Measurements from ENCODE around the gene DENND1C.

DNA sequence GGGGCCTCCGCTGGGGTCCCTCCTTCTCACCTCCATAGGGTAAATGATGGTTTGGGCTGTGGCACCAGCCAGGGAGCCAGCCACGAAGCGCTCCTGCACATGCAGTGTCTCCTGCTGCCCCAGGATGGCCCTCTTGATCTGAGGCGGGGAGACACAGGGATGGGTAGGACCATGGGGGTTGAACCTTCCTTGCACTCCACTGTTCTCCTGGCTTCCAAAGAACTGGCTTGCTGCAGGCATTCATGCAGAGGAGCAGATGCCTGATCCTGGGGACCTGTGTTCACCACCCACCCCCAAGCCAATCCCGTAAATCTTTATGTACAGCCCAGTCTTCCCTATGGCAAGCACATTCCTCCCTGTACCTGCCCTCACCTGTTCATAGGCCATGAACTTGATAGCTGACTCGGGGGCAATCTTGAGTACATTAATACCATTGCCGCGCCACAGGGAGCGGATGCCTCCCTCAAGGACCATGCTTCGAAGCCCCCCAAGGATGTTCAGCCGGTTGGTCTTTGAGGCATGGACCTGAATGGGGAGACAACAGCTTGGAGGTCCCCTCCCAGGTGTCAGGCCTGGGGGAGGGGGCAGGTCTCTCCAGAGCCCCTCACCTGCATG, 27.5 kb downstream of the DENND1C start:
- TF ChIP-seq, protein P1, sequence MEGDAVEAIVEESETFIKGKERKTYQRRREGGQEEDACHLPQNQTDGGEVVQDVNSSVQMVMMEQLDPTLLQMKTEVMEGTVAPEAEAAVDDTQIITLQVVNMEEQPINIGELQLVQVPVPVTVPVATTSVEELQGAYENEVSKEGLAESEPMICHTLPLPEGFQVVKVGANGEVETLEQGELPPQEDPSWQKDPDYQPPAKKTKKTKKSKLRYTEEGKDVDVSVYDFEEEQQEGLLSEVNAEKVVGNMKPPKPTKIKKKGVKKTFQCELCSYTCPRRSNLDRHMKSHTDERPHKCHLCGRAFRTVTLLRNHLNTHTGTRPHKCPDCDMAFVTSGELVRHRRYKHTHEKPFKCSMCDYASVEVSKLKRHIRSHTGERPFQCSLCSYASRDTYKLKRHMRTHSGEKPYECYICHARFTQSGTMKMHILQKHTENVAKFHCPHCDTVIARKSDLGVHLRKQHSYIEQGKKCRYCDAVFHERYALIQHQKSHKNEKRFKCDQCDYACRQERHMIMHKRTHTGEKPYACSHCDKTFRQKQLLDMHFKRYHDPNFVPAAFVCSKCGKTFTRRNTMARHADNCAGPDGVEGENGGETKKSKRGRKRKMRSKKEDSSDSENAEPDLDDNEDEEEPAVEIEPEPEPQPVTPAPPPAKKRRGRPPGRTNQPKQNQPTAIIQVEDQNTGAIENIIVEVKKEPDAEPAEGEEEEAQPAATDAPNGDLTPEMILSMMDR (conservative IDR thresholded peaks at IDR 0.05; ENCODE audit: low read length), result no peak
- no peak for TF ChIP-seq EZH2phosphoT487 (IDR thresholded peaks at IDR 0.05; ENCODE audit: borderline replicate concordance, low read depth, low read length)

All from OCI-LY7 (cell line).